SU-DHL-6 (cell line): Measurements from ENCODE around the gene NDUFS8.
A peak's percentile ranks its signal among the peaks of the same experiment; 100 is the strongest.

Source experiments
- H2AFZ ChIP-seq: fragments of 200-600 bp; sonication (generic); 2 replicates; pipeline ENCODE4 v1.6.1; 2014; ENCODE audit warnings: low read depth, mild to moderate bottlenecking, moderate library complexity, mixed read lengths, antibody characterized with exemption, low read length; ENCODE audit not compliant: severe bottlenecking
- H3F3A ChIP-seq: fragments of 200-600 bp; shearing (Covaris generic); 2 replicates; pipeline ENCODE4 v1.6.0; 2016; ENCODE audit warnings: antibody characterized with exemption, mild to moderate bottlenecking; ENCODE audit not compliant: insufficient read depth
- H3K27ac ChIP-seq: fragments of 200-600 bp; sonication (generic); 2 replicates; pipeline ENCODE4 v1.5.1; 2016; ENCODE audit warnings: low read depth, mild to moderate bottlenecking, low read length, moderate library complexity, mixed read lengths
- H3K27me3 ChIP-seq: fragments of 200-600 bp; sonication (generic), shearing (Covaris generic); 2 replicates; pipeline ENCODE4 v1.6.0; 2014; ENCODE audit warnings: mild to moderate bottlenecking, low read length
- H3K36me3 ChIP-seq: fragments of 200-600 bp; sonication (generic); 2 replicates; pipeline ENCODE4 v1.6.1; 2014; ENCODE audit warnings: mild to moderate bottlenecking, low read length, mixed read lengths
- H3K4me2 ChIP-seq: fragments of 300-600, 200-600 bp; shearing (Covaris generic), sonication (generic); 2 replicates; pipeline ENCODE4 v1.6.0; 2014; ENCODE audit warnings: low read length, low read depth, mild to moderate bottlenecking; ENCODE audit not compliant: poor library complexity, severe bottlenecking
- H3K4me3 ChIP-seq: fragments of 200-600 bp; sonication (generic); 2 replicates; pipeline ENCODE4 v1.5.1; 2014; ENCODE audit warnings: antibody characterized with exemption, low read length, mild to moderate bottlenecking, mixed read lengths; ENCODE audit not compliant: insufficient read depth, poor library complexity, severe bottlenecking
- H3K79me2 ChIP-seq: fragments of 200-600 bp; sonication (generic); 2 replicates; pipeline ENCODE4 v1.6.1; 2014; ENCODE audit warnings: mild to moderate bottlenecking, low read length, moderate library complexity; ENCODE audit not compliant: insufficient read depth
- H3K9ac ChIP-seq: fragments of 200-600 bp; sonication (generic); 2 replicates; pipeline ENCODE4 v1.7.0; 2014; ENCODE audit warnings: mild to moderate bottlenecking, low read length
- H3K9me2 ChIP-seq: fragments of 200-600 bp; sonication (generic); replicated peaks from 2 replicates; pipeline ENCODE4 v1.6.1; 2014; ENCODE audit warnings: low read length; ENCODE audit not compliant: insufficient read depth
- H3K9me3 ChIP-seq: fragments of 200-600 bp; sonication (generic); 2 replicates; pipeline ENCODE4 v1.6.1; 2014; ENCODE audit warnings: low read length, mixed read lengths; ENCODE audit not compliant: insufficient read depth
- H4K20me1 ChIP-seq: fragments of 200-600 bp; sonication (generic); 2 replicates; pipeline ENCODE4 v1.6.1; 2014; ENCODE audit warnings: low read depth, mild to moderate bottlenecking, antibody characterized with exemption, low read length, moderate library complexity, mixed read lengths
- CTCF ChIP-seq: fragments of 200-600 bp; sonication (generic); IDR thresholded peaks from one replicate; pipeline ENCODE4 v1.5.1; 2017; ENCODE audit warnings: antibody characterized with exemption, mild to moderate bottlenecking, low read length, moderate library complexity; ENCODE audit not compliant: insufficient read depth, poor library complexity, severe bottlenecking
- EZH2phosphoT487 ChIP-seq: fragments of 200-600 bp; sonication (generic), shearing (Covaris generic); conservative IDR thresholded peaks from 2 replicates; pipeline ENCODE4 v1.6.1; 2018; ENCODE audit warnings: mild to moderate bottlenecking, antibody characterized with exemption, low read length, moderate library complexity, mixed read lengths

The NDUFS8 gene

GRCh38 chr11:68028802-68029545 is 1.5 kb upstream of the NDUFS8 start:
- no peaks in the 10 kb centered on the region for H3K27me3 ChIP-seq
- H3K27ac ChIP-seq = no peak overlapping the region
- H4K20me1 ChIP-seq = no peaks in the 10 kb centered on the region
- no peaks in the 10 kb centered on the region for H3K9me3 ChIP-seq
- peak overlapping the region; percentile 98; the same call in 1 of the 2 replicates for H3K9ac ChIP-seq
- H2AFZ ChIP-seq = no peak overlapping the region
- H3K4me3 ChIP-seq = no peak overlapping the region
- peak overlapping the region; percentile 66 for H3K4me2 ChIP-seq
- TF ChIP-seq EZH2phosphoT487 = no peak
- no peak for TF ChIP-seq CTCF
- H3K79me2 ChIP-seq = peaks cover 19% of the 10 kb centered on the region
- no peaks in the 10 kb centered on the region for H3K36me3 ChIP-seq
- no peaks in the 10 kb centered on the region for H3K9me2 ChIP-seq
- no peaks in the 10 kb centered on the region; the same call in 1 of the 2 replicates for H3F3A ChIP-seq

GRCh38 chr11:68031144-68031464 is 623 bp downstream of the NDUFS8 start:
- Histone ChIP-seq H4K20me1 (no peaks in the 10 kb centered on the region), H3K36me3 (no peaks in the 10 kb centered on the region), H3K27ac (peak overlapping the region; percentile 49), H3K9me2 (no peaks in the 10 kb centered on the region), H3K4me2 (peak overlapping the region; percentile 92), H3K9ac (peak overlapping the region; percentile 98), H3F3A (no peaks in the 10 kb centered on the region), H3K27me3 (no peaks in the 10 kb centered on the region), H3K79me2 (peaks cover 19% of the 10 kb centered on the region), H2AFZ (peak overlapping the region; percentile 91), H3K9me3 (no peaks in the 10 kb centered on the region), H3K4me3 (peak overlapping the region; percentile 95)
- TF ChIP-seq EZH2phosphoT487 (no peak), CTCF (no peak)

- Histone ChIP-seq H3K4me2 (peak overlapping the region; percentile 92), H3K9me3 (no peaks in the 10 kb centered on the region), H3K79me2 (peaks cover 19% of the 10 kb centered on the region), H3K9me2 (no peaks in the 10 kb centered on the region), H2AFZ (no peak overlapping the region), H3F3A (no peaks in the 10 kb centered on the region; the same call in 1 of the 2 replicates), H3K27ac (no peak overlapping the region), H3K9ac (peak overlapping the region; percentile 98; the same call in 1 of the 2 replicates), H4K20me1 (no peaks in the 10 kb centered on the region), H3K36me3 (no peaks in the 10 kb centered on the region), H3K4me3 (no peak overlapping the region), H3K27me3 (no peaks in the 10 kb centered on the region)
- TF ChIP-seq EZH2phosphoT487 = no peak
- TF ChIP-seq CTCF = no peak
Observed at GRCh38 chr11:68032003-68032402, 1.5 kb downstream of the NDUFS8 start.
